Spleen (tissue), 11 donors: ENCODE results near the gene ARHGAP24. TPM values are rescaled to one million over a fixed set of nuclear protein-coding genes. Genes with fewer than 3 reads are reported as not detected.
A peak's percentile ranks its signal among the peaks of the same experiment; 100 is the strongest.

Source experiments
- DNase-seq: peaks from one replicate; pipeline ENCODE4 v3.0.0-alpha.2; 2020
- H3K27ac ChIP-seq, 8 donors: fragments of 200-600 bp; sonication (generic) in 7 of 8; 1 replicate in 4 of 8; 2 replicates in 4 of 8; pipeline versions ENCODE4 v1.5.0 to v1.8.0; 2016 to 2021; ENCODE audit warnings: inconsistent platforms in 4 of 8, mild to moderate bottlenecking in 4 of 8, moderate library complexity in 1 of 8
- H3K27me3 ChIP-seq, 7 donors: fragments of 200-600 bp; sonication (generic) in 6 of 7; replicated peaks in 1 of 7; 1 replicate in 4 of 7; 2 replicates in 3 of 7; pipeline versions ENCODE4 v1.5.0 to v1.8.0; 2016 to 2021; ENCODE audit warnings: inconsistent platforms in 3 of 7, mild to moderate bottlenecking in 1 of 7
- H3K36me3 ChIP-seq, 6 donors: fragments of 200-600 bp; sonication (generic) in 5 of 6; 1 replicate in 4 of 6; 2 replicates in 2 of 6; pipeline versions ENCODE4 v1.5.0 to v1.8.0; 2016 to 2021; ENCODE audit warnings: inconsistent platforms in 2 of 6
- H3K4me1 ChIP-seq, 6 donors: fragments of 200-600 bp; sonication (generic) in 5 of 6; 1 replicate in 3 of 6; 2 replicates in 3 of 6; pipeline versions ENCODE4 v1.5.0 to v1.8.0; 2016 to 2021; ENCODE audit warnings: inconsistent platforms in 3 of 6
- H3K4me3 ChIP-seq, 8 donors: fragments of 200-600 bp; sonication (generic) in 7 of 8; 1 replicate in 4 of 8; 2 replicates in 4 of 8; pipeline versions ENCODE4 v1.5.0 to v1.8.0; 2016 to 2021; ENCODE audit warnings: inconsistent platforms in 4 of 8, mild to moderate bottlenecking in 4 of 8, moderate library complexity in 2 of 8
- H3K9me3 ChIP-seq, 8 donors: fragments of 200-600 bp; sonication (generic) in 7 of 8; 1 replicate in 4 of 8; 2 replicates in 4 of 8; pipeline versions ENCODE4 v1.5.0 to v1.8.0; 2016 to 2021; ENCODE audit warnings: inconsistent platforms in 4 of 8
- CTCF ChIP-seq, 11 experiments: fragments of 200-600 bp in 7 of 11; fragments of 450-650 bp in 4 of 11; sonication (generic) in 4 of 11; IDR thresholded peaks in 8 of 11; conservative IDR thresholded peaks in 3 of 11; 1 replicate in 7 of 11; 2 replicates in 4 of 11; pipeline versions ENCODE4 v1.4.0 to v1.8.0; 2016 to 2021; ENCODE audit warnings: antibody characterized with exemption in 11 of 11, inconsistent platforms in 4 of 11, mild to moderate bottlenecking in 1 of 11
- POLR2A ChIP-seq, 3 donors: fragments of 450-650 bp; IDR thresholded peaks; one replicate each; pipeline ENCODE4 v1.5.1; 2017; ENCODE audit warnings: antibody characterized with exemption in 3 of 3, mild to moderate bottlenecking in 1 of 3
- POLR2AphosphoS5 ChIP-seq, 3 donors: sonication (generic); formaldehyde crosslinking; IDR thresholded peaks; one replicate each; pipeline ENCODE4 v1.5.1; 2017; ENCODE audit warnings: antibody characterized with exemption in 3 of 3
- WGBS, 5 donors: extraction: QIAGEN DNeasy Blood & Tissue Kit in 3 of 5; methylation state at CpG; one replicate each; pipeline versions ENCODE4 v1.1.5 to v1.1.7; 2013 to 2018; 5-methylcytosine and 5-hydroxymethylcytosine counted together
- intact Hi-C: fragments of 100-400 bp; cut with DNase I; formaldehyde crosslinking; loops from one replicate; pipeline ENCODE4 v1.15.0; 2023; ENCODE audit warnings: low total_unique reads
- polyA plus RNA-seq, 3 donors: library from polyadenylated mRNA; stranded (reverse); fragments of 200-250 nt; gene quantifications; one replicate each; pipeline ENCODE4 v1.2.1, GENCODE V29; 2013
- total RNA-seq, 7 donors: library from RNA; depleted of rRNA in 3 of 7; stranded (reverse); fragments of >200 nt in 3 of 7; fragmentation: NEBNext Ultra II Directional in 4 of 7; extraction: Animal tissue kit (Norgen Biotek cat#: 25700) in 4 of 7; gene quantifications; one replicate each; pipeline versions ENCODE4 v1.1.0 to v1.2.1, GENCODE V29; 2016 to 2021
- donor health status: healthy with polysubstance abuse.
- donor health status: DM: no; HTN: no; CAD: no; lungs with moderate emphysema.
- donor health status: DM: no; HTN: no; CAD: no.
- donor health status: Bipolar disorder and iron deficiency.
- donor health status: healthy.
- donor health status: DM: no; HTN: no; CAD: no.
- donor health status: DM: yes; HTN: yes; CAD: no.

Gene ARHGAP24
- total and polyA plus RNA-seq, 10 donors: 23.1 to 199 (median 130) TPM

GRCh38 chr4:85476381-85476780 is 1.4 kb downstream of the ARHGAP24 start:
- no peak for DNase-seq
- Histone ChIP-seq H3K27me3 (no peaks in the 10 kb centered on the region), H3K4me1 (peaks cover 9 to 73% (median 33%) of the 10 kb centered on the region in 6 donors), H3K36me3 (no peaks in the 10 kb centered on the region), H3K27ac (peak overlapping the region; percentile 17 to 94 (median 91)), H3K9me3 (no peaks in the 10 kb centered on the region), H3K4me3 (peak overlapping the region; percentile 20 to 77 (median 56))
- no peak for TF ChIP-seq CTCF (IDR thresholded peaks at IDR 0.05 in 8 of 11, conservative IDR thresholded peaks at IDR 0.05 in 3 of 11)
- TF ChIP-seq POLR2AphosphoS5 (IDR thresholded peaks at IDR 0.05): no peak
- TF ChIP-seq POLR2A (IDR thresholded peaks at IDR 0.05): no peak
- WGBS, 5 donors: 55 to 75% (median 59%) methylated on average over 4 of the region's 4 CpGs
- intact Hi-C loops: no loop called here

DNA sequence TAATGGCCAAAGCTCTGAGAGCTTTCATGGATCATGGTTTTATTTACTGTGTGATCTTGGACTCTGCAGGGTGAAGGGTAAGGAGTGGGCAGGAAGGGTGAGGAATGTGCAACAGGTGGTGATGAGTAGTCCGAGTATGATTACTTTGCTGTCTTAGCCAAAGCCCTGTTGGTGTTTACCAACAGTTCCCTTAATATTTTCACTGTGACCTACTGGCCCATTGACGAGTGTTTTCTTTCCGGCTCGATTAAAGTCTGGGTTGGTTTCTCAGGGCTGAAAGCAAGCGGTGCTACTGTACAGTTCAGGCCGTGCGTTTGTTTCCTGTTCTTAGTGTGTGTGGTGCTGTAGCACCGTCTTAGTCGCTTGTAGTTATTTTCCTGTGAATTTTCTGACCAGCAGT is 2.6 kb downstream of the ARHGAP24 start:
- no peak for DNase-seq
- Histone ChIP-seq H3K4me1 (peaks cover 9 to 84% (median 44%) of the 10 kb centered on the region in 6 donors), H3K27me3 (no peaks in the 10 kb centered on the region), H3K27ac (peak overlapping the region; percentile 39 to 94 (median 91)), H3K36me3 (no peaks in the 10 kb centered on the region), H3K9me3 (no peaks in the 10 kb centered on the region), H3K4me3 (peak overlapping the region; percentile 20 to 77 (median 56))
- intact Hi-C loops: no loop called here
- 50 to 73% (median 58%) methylated on average over 9 of the region's 9 CpGs for WGBS, 5 donors
- TF ChIP-seq CTCF (IDR thresholded peaks at IDR 0.05 in 8 of 11, conservative IDR thresholded peaks at IDR 0.05 in 3 of 11) (no peak), POLR2AphosphoS5 (IDR thresholded peaks at IDR 0.05) (peak in 1 of 3 donors; percentile 65), POLR2A (IDR thresholded peaks at IDR 0.05) (no peak)

GRCh38 chr4:85478576-85478975 is 3.6 kb downstream of the ARHGAP24 start:
- Histone ChIP-seq H3K27ac (peak overlapping the region in 5 of 8 donors; percentile 13 to 94 (median 93)), H3K9me3 (no peaks in the 10 kb centered on the region), H3K4me3 (peak overlapping the region in 5 of 8 donors; percentile 20 to 77 (median 60)), H3K27me3 (no peaks in the 10 kb centered on the region), H3K36me3 (no peaks in the 10 kb centered on the region), H3K4me1 (peaks cover 9 to 87% (median 46%) of the 10 kb centered on the region in 6 donors)
- intact Hi-C loops: no loop called here
- TF ChIP-seq POLR2A (IDR thresholded peaks at IDR 0.05): no peak
- no peak for TF ChIP-seq POLR2AphosphoS5 (IDR thresholded peaks at IDR 0.05)
- DNase-seq: no peak
- WGBS, 5 donors: 52 to 88% (median 64%) methylated on average over 2 of the region's 2 CpGs

DNA sequence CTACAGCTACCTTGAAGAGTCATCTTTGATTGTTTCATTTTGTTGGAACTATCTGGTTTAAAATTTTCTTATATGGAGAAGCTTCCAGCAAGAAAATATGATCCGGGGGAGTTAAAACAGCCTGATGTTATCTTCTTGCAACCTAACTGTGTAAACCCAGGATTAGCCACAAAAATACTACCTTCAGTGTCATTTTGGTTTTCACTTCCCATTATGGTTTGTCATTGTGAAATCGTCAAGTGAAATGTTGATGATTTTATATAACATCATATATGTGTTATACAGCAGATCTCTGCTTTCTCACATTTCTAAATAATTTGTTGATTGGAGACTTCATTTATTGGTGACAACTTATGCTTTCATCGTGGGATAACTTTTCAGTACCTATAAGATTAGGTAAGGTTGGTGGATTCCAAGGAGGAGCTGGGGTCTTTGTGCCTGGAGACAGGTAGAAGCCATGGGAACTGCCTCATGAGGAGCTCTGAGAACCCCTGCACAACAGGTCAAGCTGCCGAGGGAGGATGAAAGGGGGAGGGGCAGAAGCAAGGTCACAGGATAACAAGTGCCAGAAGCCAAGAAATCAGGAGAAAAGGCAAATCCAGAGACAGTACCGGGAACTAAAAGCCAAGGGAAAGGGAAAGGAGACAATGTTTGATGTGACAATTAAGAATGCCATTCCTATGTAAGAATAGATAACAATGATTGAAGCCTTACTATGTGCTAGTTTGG is 7.2 kb downstream of the ARHGAP24 start:
- Histone ChIP-seq H3K4me1 (peaks cover 6 to 58% (median 35%) of the 10 kb centered on the region in 6 donors), H3K4me3 (no peak overlapping the region), H3K27ac (peak overlapping the region in 4 of 8 donors; percentile 16 to 47 (median 34)), H3K36me3 (no peaks in the 10 kb centered on the region), H3K27me3 (no peaks in the 10 kb centered on the region), H3K9me3 (no peaks in the 10 kb centered on the region)
- DNase-seq: no peak
- 49 to 58% (median 54%) methylated on average over 5 of the region's 5 CpGs for WGBS, 5 donors
- intact Hi-C loops: no loop called here
- TF ChIP-seq CTCF (IDR thresholded peaks at IDR 0.05 in 8 of 11, conservative IDR thresholded peaks at IDR 0.05 in 3 of 11): no peak
- TF ChIP-seq POLR2AphosphoS5 (IDR thresholded peaks at IDR 0.05): peak in 1 of 3 donors; percentile 18
